ENCODE results near the gene SH3RF3.

The SH3RF3 gene

DNA sequence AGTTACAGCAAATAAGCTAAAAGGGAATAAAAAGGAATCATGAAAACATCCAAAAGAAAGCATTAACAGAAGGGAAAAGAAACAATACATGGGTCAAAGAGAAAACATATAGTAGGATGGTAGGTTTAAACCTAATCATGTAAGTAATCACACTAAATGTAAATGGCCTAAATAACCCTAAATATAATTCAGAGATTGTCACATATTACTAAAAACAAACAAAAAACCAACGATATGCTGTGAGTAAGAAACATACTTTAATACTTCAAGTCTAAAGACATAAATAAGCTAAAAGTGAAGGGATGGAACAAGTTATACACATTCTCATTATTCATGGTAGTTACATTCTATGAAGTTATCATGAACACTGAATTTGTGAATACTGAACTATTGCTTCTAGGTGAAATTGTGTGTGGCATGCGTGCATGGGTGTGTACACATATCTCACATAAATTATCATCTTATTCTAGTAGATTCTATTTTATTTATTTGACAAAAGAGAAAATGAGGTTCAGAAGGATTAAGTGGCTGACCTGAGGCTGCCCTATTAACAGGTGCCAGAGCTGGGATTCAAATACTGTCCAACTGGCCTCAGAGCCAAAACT is 313.8 kb downstream of the SH3RF3 start:
- TF ChIP-seq POLR2AphosphoS5 (IDR thresholded peaks at IDR 0.05; ENCODE audit: low read depth, low read length) (no peak), FOXP2 (optimal IDR thresholded peaks at IDR 0.05; ENCODE audit: borderline replicate concordance, extremely low read depth, extremely low read length, insufficient read depth) (no peak)

- no peak for TF ChIP-seq TAF1 (IDR thresholded peaks at IDR 0.05; ENCODE audit: borderline replicate concordance, insufficient read depth, low read length)
- no peak for TF ChIP-seq POLR2AphosphoS5 (IDR thresholded peaks at IDR 0.05; ENCODE audit: low read depth, low read length)
- TF ChIP-seq SIN3A (IDR thresholded peaks at IDR 0.05; ENCODE audit: borderline replicate concordance, insufficient read depth, low read length), result no peak
- TF ChIP-seq, protein P1, sequence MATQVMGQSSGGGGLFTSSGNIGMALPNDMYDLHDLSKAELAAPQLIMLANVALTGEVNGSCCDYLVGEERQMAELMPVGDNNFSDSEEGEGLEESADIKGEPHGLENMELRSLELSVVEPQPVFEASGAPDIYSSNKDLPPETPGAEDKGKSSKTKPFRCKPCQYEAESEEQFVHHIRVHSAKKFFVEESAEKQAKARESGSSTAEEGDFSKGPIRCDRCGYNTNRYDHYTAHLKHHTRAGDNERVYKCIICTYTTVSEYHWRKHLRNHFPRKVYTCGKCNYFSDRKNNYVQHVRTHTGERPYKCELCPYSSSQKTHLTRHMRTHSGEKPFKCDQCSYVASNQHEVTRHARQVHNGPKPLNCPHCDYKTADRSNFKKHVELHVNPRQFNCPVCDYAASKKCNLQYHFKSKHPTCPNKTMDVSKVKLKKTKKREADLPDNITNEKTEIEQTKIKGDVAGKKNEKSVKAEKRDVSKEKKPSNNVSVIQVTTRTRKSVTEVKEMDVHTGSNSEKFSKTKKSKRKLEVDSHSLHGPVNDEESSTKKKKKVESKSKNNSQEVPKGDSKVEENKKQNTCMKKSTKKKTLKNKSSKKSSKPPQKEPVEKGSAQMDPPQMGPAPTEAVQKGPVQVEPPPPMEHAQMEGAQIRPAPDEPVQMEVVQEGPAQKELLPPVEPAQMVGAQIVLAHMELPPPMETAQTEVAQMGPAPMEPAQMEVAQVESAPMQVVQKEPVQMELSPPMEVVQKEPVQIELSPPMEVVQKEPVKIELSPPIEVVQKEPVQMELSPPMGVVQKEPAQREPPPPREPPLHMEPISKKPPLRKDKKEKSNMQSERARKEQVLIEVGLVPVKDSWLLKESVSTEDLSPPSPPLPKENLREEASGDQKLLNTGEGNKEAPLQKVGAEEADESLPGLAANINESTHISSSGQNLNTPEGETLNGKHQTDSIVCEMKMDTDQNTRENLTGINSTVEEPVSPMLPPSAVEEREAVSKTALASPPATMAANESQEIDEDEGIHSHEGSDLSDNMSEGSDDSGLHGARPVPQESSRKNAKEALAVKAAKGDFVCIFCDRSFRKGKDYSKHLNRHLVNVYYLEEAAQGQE (IDR thresholded peaks at IDR 0.05; ENCODE audit: insufficient read depth in 1 of 2, low read depth in 2 of 2, low read length in 2 of 2), result no peak
- no peak for TF ChIP-seq FOXP2 (optimal IDR thresholded peaks at IDR 0.05; ENCODE audit: borderline replicate concordance, extremely low read depth, extremely low read length, insufficient read depth)
Observed at GRCh38 chr2:109444916-109445315, 315.9 kb downstream of the SH3RF3 start.

DNA sequence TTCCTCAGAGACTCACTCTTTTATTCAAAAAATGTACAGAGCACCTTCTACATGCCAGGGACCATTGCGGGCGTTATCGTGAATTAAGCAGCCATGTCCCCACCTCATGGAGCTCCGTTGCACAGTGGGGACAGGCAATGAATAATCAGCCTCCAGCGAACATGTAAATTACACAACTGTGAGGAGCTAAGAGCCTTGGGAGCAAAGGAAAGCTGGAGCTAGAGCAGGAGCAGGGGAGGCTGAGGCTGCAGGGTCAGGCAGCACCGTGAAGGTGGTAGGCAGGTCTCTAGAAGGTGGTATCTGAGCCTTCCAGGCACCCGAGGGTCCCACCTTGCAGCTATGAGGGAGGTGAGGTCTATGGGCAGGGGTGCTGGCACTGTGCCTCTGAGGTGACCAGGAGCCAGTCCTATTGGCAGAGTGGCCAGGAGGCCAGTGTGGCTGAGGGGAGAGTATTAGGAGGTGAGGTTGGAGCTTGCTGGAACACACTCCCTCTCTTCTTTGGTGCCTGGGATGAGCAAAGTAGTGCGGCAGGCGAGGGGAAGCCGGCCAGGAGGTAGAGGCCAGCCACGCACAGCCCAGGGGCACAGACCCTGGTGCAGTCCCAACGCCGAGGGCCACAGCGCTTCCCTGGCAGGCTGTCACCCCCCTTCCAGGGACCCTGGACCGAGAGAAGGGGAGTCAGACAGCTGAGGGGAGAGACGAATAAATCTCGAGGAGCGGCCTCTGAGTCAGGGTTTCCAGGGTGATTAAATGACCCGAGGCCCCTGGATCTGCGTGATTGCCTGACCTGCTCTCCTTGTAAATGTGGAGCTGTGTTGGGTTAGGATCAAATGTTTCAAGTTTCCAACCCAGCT is 317.5 kb downstream of the SH3RF3 start:
- TF ChIP-seq TAF1 (IDR thresholded peaks at IDR 0.05; ENCODE audit: borderline replicate concordance, insufficient read depth, low read length) (no peak), FOXP2 (optimal IDR thresholded peaks at IDR 0.05; ENCODE audit: borderline replicate concordance, extremely low read depth, extremely low read length, insufficient read depth) (no peak), SIN3A (IDR thresholded peaks at IDR 0.05; ENCODE audit: borderline replicate concordance, insufficient read depth, low read length) (no peak), POLR2AphosphoS5 (IDR thresholded peaks at IDR 0.05; ENCODE audit: low read depth, low read length) (no peak)
- TF ChIP-seq, protein P1 (IDR thresholded peaks at IDR 0.05; ENCODE audit: insufficient read depth in 1 of 2, low read depth in 2 of 2, low read length in 2 of 2), result no peak

GRCh38 chr2:109447251-109447661 is 318.3 kb downstream of the SH3RF3 start:
- TF ChIP-seq, protein P1 (IDR thresholded peaks at IDR 0.05; ENCODE audit: insufficient read depth in 1 of 2, low read depth in 2 of 2, low read length in 2 of 2), result no peak
- TF ChIP-seq POLR2AphosphoS5 (IDR thresholded peaks at IDR 0.05; ENCODE audit: low read depth, low read length) (no peak), FOXP2 (optimal IDR thresholded peaks at IDR 0.05; ENCODE audit: borderline replicate concordance, extremely low read depth, extremely low read length, insufficient read depth) (no peak), SIN3A (IDR thresholded peaks at IDR 0.05; ENCODE audit: borderline replicate concordance, insufficient read depth, low read length) (no peak), TAF1 (IDR thresholded peaks at IDR 0.05; ENCODE audit: borderline replicate concordance, insufficient read depth, low read length) (no peak)

DNA sequence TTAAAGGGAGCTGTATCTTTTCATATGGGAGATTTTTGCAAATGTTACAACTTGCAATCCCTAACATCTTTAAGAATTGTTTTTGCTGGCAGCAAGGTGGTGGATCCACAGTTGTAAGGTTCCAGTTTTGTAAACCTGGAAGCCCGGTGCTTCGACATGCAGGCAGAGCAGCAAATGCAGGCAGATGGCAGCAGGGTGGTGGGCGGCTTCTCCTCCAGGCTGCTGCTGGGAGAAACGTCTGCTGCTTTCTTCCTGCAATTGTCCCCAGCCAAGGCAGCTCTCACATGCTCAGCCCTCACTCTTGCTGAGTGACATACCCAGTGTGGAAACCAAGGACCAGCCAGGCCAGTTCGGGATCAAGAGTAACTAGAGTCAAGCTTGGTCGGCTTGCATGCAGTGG is 318.8 kb downstream of the SH3RF3 start:
- TF ChIP-seq SIN3A (IDR thresholded peaks at IDR 0.05; ENCODE audit: borderline replicate concordance, insufficient read depth, low read length) (no peak), TAF1 (IDR thresholded peaks at IDR 0.05; ENCODE audit: borderline replicate concordance, insufficient read depth, low read length) (no peak), POLR2AphosphoS5 (IDR thresholded peaks at IDR 0.05; ENCODE audit: low read depth, low read length) (no peak), FOXP2 (optimal IDR thresholded peaks at IDR 0.05; ENCODE audit: borderline replicate concordance, extremely low read depth, extremely low read length, insufficient read depth) (no peak)
- TF ChIP-seq, protein P1 (IDR thresholded peaks at IDR 0.05; ENCODE audit: insufficient read depth in 1 of 2, low read depth in 2 of 2, low read length in 2 of 2), result no peak
